Type B pancreatic cell (in vitro differentiated cells): ENCODE measurements around the gene RPS25. TPM values are rescaled to one million over a fixed set of nuclear protein-coding genes. Genes with fewer than 3 reads are reported as not detected.

Experiments
- DNase-seq: peaks from one replicate; pipeline ENCODE4 v3.0.0; 2021; ENCODE audit warnings: mixed read lengths; ENCODE audit not compliant: unreplicated experiment; ENCODE audit errors: extremely low spot score
- H3K27ac Mint-ChIP-seq: 2 replicates; pipeline ENCODE4 v1.8.0; 2021; ENCODE audit warnings: mild to moderate bottlenecking, mixed read lengths
- H3K27me3 Mint-ChIP-seq: 2 replicates; pipeline ENCODE4 v1.8.0; 2021; ENCODE audit warnings: mixed read lengths
- H3K36me3 Mint-ChIP-seq: 2 replicates; pipeline ENCODE4 v1.8.0; 2021; ENCODE audit warnings: mixed read lengths
- H3K4me1 Mint-ChIP-seq: one replicate; pipeline ENCODE4 v1.8.0; 2021; ENCODE audit warnings: mixed read lengths; ENCODE audit not compliant: unreplicated experiment
- H3K4me3 Mint-ChIP-seq: 2 replicates; pipeline ENCODE4 v1.8.0; 2021; ENCODE audit warnings: mild to moderate bottlenecking, mixed read lengths
- H3K9me3 Mint-ChIP-seq: 2 replicates; pipeline ENCODE4 v1.8.0; 2021; ENCODE audit warnings: mixed read lengths
- total RNA-seq: library from RNA; stranded (reverse); gene quantifications from 2 replicates; pipeline ENCODE4 v1.2.1, GENCODE V29; 2021; ENCODE audit warnings: low replicate concordance
- TF ChIP-seq, protein P1 (sequence below): fragments of 200-600 bp; sonication (generic); conservative IDR thresholded peaks from 2 replicates; pipeline ENCODE4 v1.5.0; 2021; ENCODE audit warnings: antibody characterized with exemption, mild to moderate bottlenecking

Gene RPS25
- total RNA-seq, 1 donor from 2014 or later: 1,262 TPM

DNA sequence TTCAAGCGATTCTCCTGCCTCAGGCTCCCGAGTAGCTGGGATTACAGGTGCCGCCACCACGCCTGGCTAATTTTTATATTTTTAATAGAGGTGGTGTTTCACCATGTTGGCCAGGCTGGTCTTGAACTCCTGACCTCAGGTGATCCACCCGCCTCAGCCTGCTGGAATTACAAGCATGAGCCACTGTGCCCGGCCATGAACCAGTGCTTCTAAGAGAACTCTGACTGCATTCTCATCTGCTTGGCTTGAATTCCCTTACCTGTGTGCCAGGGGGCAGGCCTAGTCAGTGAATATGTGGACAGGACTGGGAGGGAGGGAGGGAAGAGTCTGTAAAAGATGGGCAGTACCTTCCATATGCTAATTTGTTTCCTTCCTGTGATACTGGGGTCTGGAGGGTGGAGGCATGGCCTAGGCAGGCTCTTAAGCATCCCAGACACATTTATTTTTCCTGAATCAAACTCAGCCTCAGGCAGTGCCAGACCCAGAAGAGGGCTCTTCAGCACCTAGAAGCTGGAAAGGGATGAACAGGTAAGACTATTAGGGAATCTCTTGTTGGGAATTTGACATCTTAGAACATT is 6.6 kb downstream of the RPS25 start:
- Mint-ChIP-seq H3K27ac (no peak overlapping the region), H3K9me3 (no peaks in the 10 kb centered on the region), H3K4me1 (peaks cover 4% of the 10 kb centered on the region), H3K27me3 (no peaks in the 10 kb centered on the region), H3K36me3 (peaks cover 36% of the 10 kb centered on the region), H3K4me3 (no peak overlapping the region)
- DNase-seq: no peak
- TF ChIP-seq, protein P1, sequence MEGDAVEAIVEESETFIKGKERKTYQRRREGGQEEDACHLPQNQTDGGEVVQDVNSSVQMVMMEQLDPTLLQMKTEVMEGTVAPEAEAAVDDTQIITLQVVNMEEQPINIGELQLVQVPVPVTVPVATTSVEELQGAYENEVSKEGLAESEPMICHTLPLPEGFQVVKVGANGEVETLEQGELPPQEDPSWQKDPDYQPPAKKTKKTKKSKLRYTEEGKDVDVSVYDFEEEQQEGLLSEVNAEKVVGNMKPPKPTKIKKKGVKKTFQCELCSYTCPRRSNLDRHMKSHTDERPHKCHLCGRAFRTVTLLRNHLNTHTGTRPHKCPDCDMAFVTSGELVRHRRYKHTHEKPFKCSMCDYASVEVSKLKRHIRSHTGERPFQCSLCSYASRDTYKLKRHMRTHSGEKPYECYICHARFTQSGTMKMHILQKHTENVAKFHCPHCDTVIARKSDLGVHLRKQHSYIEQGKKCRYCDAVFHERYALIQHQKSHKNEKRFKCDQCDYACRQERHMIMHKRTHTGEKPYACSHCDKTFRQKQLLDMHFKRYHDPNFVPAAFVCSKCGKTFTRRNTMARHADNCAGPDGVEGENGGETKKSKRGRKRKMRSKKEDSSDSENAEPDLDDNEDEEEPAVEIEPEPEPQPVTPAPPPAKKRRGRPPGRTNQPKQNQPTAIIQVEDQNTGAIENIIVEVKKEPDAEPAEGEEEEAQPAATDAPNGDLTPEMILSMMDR: no peak

DNA sequence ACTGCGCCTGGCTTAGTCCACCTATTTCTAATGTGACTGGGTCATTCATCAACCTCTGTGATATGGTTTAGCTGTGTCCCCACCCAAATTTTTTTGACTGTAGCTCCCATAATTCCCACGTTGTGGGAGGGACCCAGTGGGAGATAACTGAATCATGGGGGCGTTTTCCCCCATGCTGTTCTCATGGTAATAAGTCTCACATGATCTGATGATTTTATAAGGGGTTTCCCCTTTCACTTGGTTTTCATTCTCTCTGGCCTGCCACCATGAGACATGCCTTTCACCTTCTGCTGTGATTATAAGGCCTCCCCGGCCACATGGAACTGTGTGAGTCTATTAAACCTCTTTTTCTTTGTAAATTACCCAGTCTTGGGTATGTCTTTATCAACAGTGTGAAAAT is 11.5 kb downstream of the RPS25 start:
- DNase-seq: no peak
- H3K27ac Mint-ChIP-seq: no peak overlapping the region
- TF ChIP-seq, protein P1: no peak
- no peaks in the 10 kb centered on the region for H3K9me3 Mint-ChIP-seq
- no peaks in the 10 kb centered on the region for H3K4me1 Mint-ChIP-seq
- no peaks in the 10 kb centered on the region for H3K27me3 Mint-ChIP-seq
- H3K36me3 Mint-ChIP-seq: peaks cover 10% of the 10 kb centered on the region
- no peak overlapping the region for H3K4me3 Mint-ChIP-seq

DNA sequence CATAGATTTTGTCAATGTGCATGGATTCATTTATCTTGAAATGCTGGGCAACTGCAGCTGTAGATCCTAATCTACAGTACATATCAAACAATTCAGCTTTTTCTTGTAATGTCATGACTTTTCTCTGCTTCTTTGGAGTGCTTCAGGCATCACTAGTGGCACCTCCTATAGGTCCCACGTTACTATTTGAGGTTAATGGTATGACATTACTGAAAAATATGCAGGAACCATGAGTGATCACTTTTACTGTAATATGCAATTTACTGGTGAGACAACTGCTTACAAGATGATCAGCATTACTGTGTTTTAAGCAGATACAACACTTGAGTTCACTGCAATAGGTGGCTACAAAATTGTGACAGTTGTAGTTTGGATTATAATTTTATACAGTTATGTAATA is 17.2 kb downstream of the RPS25 start:
- Mint-ChIP-seq H3K27ac (peak overlapping the region; percentile 61), H3K36me3 (peaks cover 11% of the 10 kb centered on the region), H3K9me3 (no peaks in the 10 kb centered on the region), H3K4me1 (peaks cover 23% of the 10 kb centered on the region), H3K4me3 (peak overlapping the region; percentile 49), H3K27me3 (no peaks in the 10 kb centered on the region)
- TF ChIP-seq, protein P1: no peak
- DNase-seq: no peak

DNA sequence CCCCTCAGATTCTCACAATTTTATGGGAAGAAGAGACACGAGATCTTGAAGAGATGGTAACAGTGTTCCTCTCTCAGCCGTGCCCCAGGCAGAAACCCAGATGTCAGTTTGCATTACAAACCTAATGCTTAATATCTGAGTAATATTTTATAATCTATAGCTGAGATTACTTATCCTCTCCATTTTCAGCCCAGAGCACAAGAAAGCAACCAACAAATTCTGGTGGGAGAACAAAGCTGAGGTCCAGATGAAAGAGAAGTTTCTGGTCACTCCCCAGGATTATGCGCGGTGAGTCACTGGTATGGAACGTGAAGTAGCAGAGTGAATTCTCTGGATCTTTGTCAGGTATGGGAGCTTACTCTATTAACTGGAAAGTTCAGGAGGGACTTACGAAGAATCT is 19.3 kb downstream of the RPS25 start:
- peak overlapping the region; percentile 93 for H3K4me3 Mint-ChIP-seq
- H3K36me3 Mint-ChIP-seq: peaks cover 8% of the 10 kb centered on the region
- TF ChIP-seq, protein P1: no peak
- no peaks in the 10 kb centered on the region for H3K9me3 Mint-ChIP-seq
- H3K27ac Mint-ChIP-seq: peak overlapping the region; percentile 89
- peaks cover 23% of the 10 kb centered on the region for H3K4me1 Mint-ChIP-seq
- no peak for DNase-seq
- no peaks in the 10 kb centered on the region for H3K27me3 Mint-ChIP-seq

DNA sequence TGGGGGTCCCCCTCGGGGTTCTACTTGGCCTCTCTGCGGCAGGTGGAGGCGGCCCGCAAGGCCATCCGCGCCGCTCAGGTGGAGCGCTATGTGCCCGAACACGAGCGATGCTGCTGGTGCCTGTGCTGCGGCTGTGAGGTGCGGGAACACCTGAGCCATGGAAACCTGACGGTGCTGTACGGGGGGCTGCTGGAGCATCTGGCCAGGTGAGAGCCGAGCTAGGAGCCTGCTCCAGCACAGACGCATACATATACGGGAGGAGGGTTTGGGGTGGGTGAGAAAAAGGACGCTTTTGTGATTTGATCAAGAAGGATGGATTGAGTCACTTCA is 19.8 kb downstream of the RPS25 start:
- H3K27ac Mint-ChIP-seq: peak overlapping the region; percentile 89
- no peaks in the 10 kb centered on the region for H3K9me3 Mint-ChIP-seq
- no peaks in the 10 kb centered on the region for H3K27me3 Mint-ChIP-seq
- peaks cover 8% of the 10 kb centered on the region for H3K36me3 Mint-ChIP-seq
- peak overlapping the region; percentile 93 for H3K4me3 Mint-ChIP-seq
- DNase-seq: no peak
- peaks cover 23% of the 10 kb centered on the region for H3K4me1 Mint-ChIP-seq
- TF ChIP-seq, protein P1: no peak
